ENCODE data around the gene FAM186B. TPM values are rescaled to one million over a fixed set of nuclear protein-coding genes. Genes with fewer than 3 reads are reported as not detected.

FAM186B gene
- total RNA-seq, 4 donors from 2014 or later, result 0.21 to 0.77 (median 0.30) TPM; not detected in 1

DNA sequence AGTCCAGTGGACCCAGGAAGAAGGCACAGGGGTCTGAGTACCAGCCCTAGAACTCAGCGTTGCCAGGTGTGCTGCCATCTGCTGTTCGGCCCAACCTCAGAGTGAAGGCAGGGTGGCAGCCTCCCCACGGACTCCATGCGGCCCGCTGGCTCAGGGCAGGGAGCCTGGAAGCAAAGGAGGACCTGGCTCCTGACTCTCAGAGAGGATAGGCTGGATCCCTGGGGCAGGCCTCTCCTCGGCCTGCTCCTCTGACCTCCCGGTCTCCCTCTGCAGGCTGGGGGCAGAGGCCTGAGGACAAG lies 47.6 kb downstream of the FAM186B start:
- no peak overlapping the region for H3K27ac ChIP-seq

DNA sequence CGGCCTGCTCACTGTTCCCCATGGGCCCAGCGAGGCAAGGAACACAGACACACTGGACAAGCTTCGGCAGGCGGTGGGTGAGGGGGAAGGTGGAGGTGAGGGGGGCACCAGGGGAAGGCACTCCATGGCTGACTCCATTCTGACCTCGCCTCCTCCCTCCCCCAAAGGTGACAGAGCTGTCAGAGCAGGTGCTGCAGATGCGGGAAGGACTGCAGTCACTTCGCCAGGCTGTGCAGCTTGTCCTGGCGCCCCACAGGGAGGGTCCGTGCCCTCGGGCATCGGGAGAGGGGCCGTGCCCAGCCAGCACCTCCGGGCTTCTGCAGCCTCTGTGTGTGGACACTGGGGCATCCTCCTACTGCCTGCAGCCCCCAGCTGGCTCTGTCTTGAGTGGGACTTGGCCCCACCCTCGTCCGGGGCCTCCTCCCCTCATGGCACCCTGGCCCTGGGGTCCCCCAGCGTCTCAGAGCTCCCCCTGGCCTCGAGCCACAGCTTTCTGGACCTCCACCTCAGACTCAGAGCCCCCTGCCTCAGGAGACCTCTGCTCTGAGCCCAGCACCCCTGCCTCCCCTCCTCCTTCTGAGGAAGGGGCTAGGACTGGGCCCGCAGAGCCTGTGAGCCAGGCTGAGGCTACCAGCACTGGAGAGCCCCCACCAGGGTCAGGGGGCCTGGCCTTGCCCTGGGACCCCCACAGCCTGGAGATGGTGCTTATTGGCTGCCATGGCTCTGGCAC lies 48.1 kb downstream of the FAM186B start:
- no peak overlapping the region for H3K27ac ChIP-seq
- H3K4me3 ChIP-seq, result no peak overlapping the region
- no peak for DNase-seq
- intact Hi-C loops (cut with DNase I; ENCODE audit: low total_unique reads), result no loop called here
- no peak for TF ChIP-seq POLR2A (IDR thresholded peaks at IDR 0.05)
- TF ChIP-seq, protein P1, sequence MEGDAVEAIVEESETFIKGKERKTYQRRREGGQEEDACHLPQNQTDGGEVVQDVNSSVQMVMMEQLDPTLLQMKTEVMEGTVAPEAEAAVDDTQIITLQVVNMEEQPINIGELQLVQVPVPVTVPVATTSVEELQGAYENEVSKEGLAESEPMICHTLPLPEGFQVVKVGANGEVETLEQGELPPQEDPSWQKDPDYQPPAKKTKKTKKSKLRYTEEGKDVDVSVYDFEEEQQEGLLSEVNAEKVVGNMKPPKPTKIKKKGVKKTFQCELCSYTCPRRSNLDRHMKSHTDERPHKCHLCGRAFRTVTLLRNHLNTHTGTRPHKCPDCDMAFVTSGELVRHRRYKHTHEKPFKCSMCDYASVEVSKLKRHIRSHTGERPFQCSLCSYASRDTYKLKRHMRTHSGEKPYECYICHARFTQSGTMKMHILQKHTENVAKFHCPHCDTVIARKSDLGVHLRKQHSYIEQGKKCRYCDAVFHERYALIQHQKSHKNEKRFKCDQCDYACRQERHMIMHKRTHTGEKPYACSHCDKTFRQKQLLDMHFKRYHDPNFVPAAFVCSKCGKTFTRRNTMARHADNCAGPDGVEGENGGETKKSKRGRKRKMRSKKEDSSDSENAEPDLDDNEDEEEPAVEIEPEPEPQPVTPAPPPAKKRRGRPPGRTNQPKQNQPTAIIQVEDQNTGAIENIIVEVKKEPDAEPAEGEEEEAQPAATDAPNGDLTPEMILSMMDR (IDR thresholded peaks at IDR 0.05), result no peak
- no peaks in the 10 kb centered on the region for H3K4me1 ChIP-seq
- no peaks in the 10 kb centered on the region for H3K27me3 ChIP-seq
- H3K9me3 ChIP-seq, result no peaks in the 10 kb centered on the region
- no peaks in the 10 kb centered on the region for H3K36me3 ChIP-seq

More for the DNA sequence above, 47.6 kb downstream of the FAM186B start:
- H3K4me1 ChIP-seq, result no peaks in the 10 kb centered on the region
- intact Hi-C loops (cut with DNase I; ENCODE audit: low total_unique reads), result no loop called here
- H3K4me3 ChIP-seq, result no peak overlapping the region
- no peaks in the 10 kb centered on the region for H3K36me3 ChIP-seq
- H3K27me3 ChIP-seq, result no peaks in the 10 kb centered on the region
- no peaks in the 10 kb centered on the region for H3K9me3 ChIP-seq
- no peak for TF ChIP-seq POLR2A (IDR thresholded peaks at IDR 0.05)
- TF ChIP-seq, protein P1 (IDR thresholded peaks at IDR 0.05), result no peak
- no peak for DNase-seq

DNA sequence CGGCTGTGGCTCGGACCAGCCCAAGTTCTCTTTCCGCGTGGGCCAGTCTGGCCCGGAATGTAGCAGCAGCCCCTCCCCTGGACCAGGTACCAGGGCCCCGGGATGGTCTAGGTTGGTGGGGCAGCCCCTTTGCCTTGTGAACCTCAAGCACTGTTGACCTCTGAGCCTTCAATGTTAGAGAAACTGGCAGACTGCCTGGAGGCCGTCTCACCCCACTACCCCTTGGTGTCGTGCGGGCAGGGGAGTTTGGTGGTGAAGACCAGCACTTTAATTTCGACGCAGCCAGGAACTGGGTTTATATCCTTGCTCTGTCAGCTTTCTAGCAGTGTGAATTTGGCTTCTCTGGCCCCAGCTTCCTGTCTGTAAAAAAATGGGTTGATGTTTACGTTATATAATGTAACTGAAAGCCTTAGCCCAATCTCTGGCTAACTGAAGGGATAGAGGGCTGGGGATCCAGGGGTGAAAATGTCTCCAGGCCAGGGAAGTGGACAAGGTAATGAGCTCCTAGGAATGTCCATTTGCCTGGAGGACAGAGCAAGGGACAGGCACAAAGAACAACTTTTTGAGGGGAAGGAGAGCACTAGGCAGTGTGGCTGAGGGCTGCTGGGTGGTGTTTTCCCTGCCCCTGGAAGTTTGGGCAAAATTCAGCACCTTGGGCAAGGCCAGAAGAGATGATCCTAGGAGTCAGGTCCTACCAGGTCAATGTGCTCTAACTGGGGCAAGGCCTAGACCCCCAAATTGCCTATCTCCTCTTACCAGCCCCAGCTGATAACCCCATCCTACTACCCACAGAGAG lies 48.9 kb downstream of the FAM186B start:
- H3K27ac ChIP-seq, result no peak overlapping the region
- no peaks in the 10 kb centered on the region for H3K9me3 ChIP-seq
- H3K27me3 ChIP-seq, result no peaks in the 10 kb centered on the region
- no peak for TF ChIP-seq POLR2A (IDR thresholded peaks at IDR 0.05)
- TF ChIP-seq, protein P1 (IDR thresholded peaks at IDR 0.05), result no peak
- no peak for DNase-seq
- intact Hi-C loops (cut with DNase I; ENCODE audit: low total_unique reads), result no loop called here
- H3K4me1 ChIP-seq, result no peaks in the 10 kb centered on the region
- H3K36me3 ChIP-seq, result no peaks in the 10 kb centered on the region
- H3K4me3 ChIP-seq, result no peak overlapping the region

DNA sequence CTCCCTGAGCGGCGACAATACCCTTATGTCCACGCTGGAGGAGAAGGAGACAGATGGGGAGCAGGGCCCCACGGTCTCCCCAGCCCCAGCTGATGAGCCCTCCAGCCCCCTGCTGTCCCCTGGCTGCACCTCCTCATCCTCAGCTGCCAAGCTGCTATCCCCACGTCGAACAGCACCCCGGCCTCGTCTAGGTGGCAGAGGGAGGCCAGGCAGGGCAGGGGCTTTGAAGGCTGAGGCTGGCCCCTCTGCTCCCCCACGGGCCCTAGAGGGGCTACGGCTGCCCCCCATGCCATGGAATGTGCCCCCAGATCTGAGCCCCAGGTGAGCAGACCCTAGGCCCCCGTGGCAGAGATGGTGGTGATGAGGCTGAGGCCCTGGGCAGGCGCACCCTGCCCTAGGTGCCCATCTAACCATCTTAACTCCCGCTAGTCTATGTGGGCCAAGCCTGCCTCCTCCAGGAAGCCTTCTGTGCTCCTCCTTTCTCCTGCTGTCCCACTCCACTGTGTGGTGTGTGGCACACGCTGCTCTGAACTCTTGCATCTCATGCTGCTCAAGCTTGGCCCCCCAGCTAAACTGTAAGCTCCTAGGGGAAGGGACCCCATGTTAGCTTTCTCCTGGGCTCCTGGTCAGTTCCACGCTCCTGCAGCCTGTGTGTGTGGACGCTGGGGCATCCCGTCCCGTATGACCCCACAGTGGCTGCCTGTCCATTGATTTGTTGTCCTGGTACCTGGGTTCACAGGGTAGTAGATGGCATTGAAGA lies 49.6 kb downstream of the FAM186B start:
- TF ChIP-seq, protein P1 (IDR thresholded peaks at IDR 0.05), result no peak
- TF ChIP-seq POLR2A (IDR thresholded peaks at IDR 0.05), result no peak
- H3K9me3 ChIP-seq, result no peaks in the 10 kb centered on the region
- H3K27ac ChIP-seq, result no peak overlapping the region
- H3K4me1 ChIP-seq, result no peaks in the 10 kb centered on the region
- no peaks in the 10 kb centered on the region for H3K36me3 ChIP-seq
- H3K27me3 ChIP-seq, result no peaks in the 10 kb centered on the region
- intact Hi-C loops (cut with DNase I; ENCODE audit: low total_unique reads), result no loop called here
- no peak overlapping the region for H3K4me3 ChIP-seq
- DNase-seq, result no peak

DNA sequence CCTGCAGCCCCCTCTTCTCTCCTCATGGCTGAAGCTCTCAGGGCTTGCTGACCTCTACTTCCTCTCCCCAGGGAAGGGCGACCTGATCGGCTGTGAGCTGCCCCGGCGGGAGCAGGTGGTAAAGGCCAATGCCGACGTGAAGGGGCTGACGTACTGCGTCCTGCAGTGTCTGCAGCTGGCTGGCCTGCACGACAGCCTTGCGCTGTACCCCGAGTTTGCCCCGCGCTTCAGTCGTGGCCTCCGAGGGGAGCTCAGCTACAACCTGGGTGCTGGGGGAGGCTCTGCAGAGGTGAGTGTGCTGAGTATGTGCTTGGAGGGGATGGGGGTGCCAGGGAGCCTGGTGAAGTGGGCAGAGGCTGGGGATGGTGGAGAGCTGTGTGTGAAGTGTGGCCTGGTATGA lies 51.2 kb downstream of the FAM186B start:
- Histone ChIP-seq H3K4me1 (no peaks in the 10 kb centered on the region), H3K27me3 (no peaks in the 10 kb centered on the region), H3K4me3 (no peak overlapping the region), H3K36me3 (no peaks in the 10 kb centered on the region), H3K27ac (no peak overlapping the region), H3K9me3 (no peaks in the 10 kb centered on the region)
- TF ChIP-seq POLR2A (IDR thresholded peaks at IDR 0.05), result no peak
- TF ChIP-seq, protein P1 (IDR thresholded peaks at IDR 0.05), result no peak
- intact Hi-C loops (cut with DNase I; ENCODE audit: low total_unique reads), result no loop called here
- no peak for DNase-seq
